HepG2 (cell line): ENCODE measurements around the gene PCED1B.

Experiments
- AHR ChIP-seq: IDR thresholded peaks from 2 replicates; pipeline ENCODE4 v1.6.1; 2018; ENCODE audit warnings: missing genetic modification reagents, missing compliant biosample characterization
- CREB1 ChIP-seq, 2 experiments: fragments of 450-650 bp in 1 of 2; IDR thresholded peaks; 2 replicates each; pipeline ENCODE4 v1.6.1; 2016 to 2017; ENCODE audit warnings: control low read depth in 1 of 2, mild to moderate bottlenecking in 1 of 2, missing compliant biosample characterization in 1 of 2, missing genetic modification characterization in 1 of 2
- EZH2 ChIP-seq: conservative IDR thresholded peaks from 2 replicates; pipeline ENCODE4 v1.6.1; 2012; ENCODE audit warnings: mild to moderate bottlenecking, low read depth, low read length, moderate library complexity
- GABPA ChIP-seq, 2 experiments: IDR thresholded peaks; 2 replicates each; pipeline ENCODE4 v1.6.1; 2011 to 2016; ENCODE audit warnings: low read depth in 2 of 2, low read length in 1 of 2, missing biosample characterization in 1 of 2, missing genetic modification characterization in 1 of 2
- GATAD2A ChIP-seq: IDR thresholded peaks from 2 replicates; pipeline ENCODE4 v1.6.1; 2016
- PAF1 ChIP-seq: IDR thresholded peaks from 2 replicates; pipeline ENCODE4 v1.6.1; 2016; ENCODE audit warnings: missing genetic modification reagents, missing compliant biosample characterization
- PRDM10 ChIP-seq: sonication (generic); formaldehyde crosslinking; IDR thresholded peaks from 2 replicates; pipeline ENCODE4 v1.4.0; 2020; ENCODE audit warnings: low read depth, missing genetic modification reagents
- RAD21 ChIP-seq: fragments of 450-650 bp; formaldehyde crosslinking; IDR thresholded peaks from 2 replicates; pipeline ENCODE4 v1.5.0; 2020; ENCODE audit warnings: mild to moderate bottlenecking
- RBM22 ChIP-seq: fragments of 200-400 bp; formaldehyde crosslinking; optimal IDR thresholded peaks from 2 replicates; pipeline ENCODE3; 2017; ENCODE audit warnings: mild to moderate bottlenecking, low read length, moderate library complexity
- SIN3A ChIP-seq: IDR thresholded peaks from 2 replicates; pipeline ENCODE4 v1.6.1; 2011; ENCODE audit warnings: low read depth, mild to moderate bottlenecking, control low read depth, low read length, borderline replicate concordance
- SKIL ChIP-seq: sonication (generic); formaldehyde crosslinking; IDR thresholded peaks from 2 replicates; pipeline ENCODE4 v1.8.0; 2022; ENCODE audit warnings: missing genetic modification reagents, mild to moderate bottlenecking, moderate library complexity, borderline replicate concordance
- THAP7 ChIP-seq: sonication (generic); formaldehyde crosslinking; IDR thresholded peaks from 2 replicates; pipeline ENCODE4 v1.8.1; 2023; ENCODE audit warnings: mild to moderate bottlenecking, missing genetic modification reagents
- ZFX ChIP-seq: sonication (generic); formaldehyde crosslinking; IDR thresholded peaks from 2 replicates; pipeline ENCODE4 v1.4.0; 2020; ENCODE audit warnings: mild to moderate bottlenecking, low read depth, missing genetic modification reagents, moderate library complexity
- ZNF678 ChIP-seq: sonication (generic); formaldehyde crosslinking; IDR thresholded peaks from 2 replicates; pipeline ENCODE4 v1.4.0; 2020; ENCODE audit warnings: mild to moderate bottlenecking, missing genetic modification reagents

DNA sequence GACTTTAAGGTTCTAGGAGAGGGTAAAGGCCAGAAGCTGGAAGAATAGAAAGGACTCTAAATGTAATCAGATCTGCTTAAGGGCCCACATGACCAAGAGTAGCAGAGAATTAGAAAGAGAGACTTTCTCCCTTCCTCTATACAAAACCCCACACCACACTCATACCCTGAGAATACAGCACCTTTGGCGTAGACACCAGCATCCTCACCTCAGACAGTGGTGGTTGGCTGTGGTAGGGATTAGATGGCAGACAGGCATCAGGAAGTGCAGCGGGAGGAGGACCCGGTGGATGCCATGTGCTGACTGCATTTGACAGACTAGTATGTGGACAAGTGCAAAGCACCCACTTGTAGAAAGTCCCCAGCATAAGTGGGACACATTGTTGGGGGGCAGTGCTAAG lies 98.6 kb downstream of the PCED1B start:
- TF ChIP-seq EZH2 (no peak), THAP7 (CRISPR knock-in tag) (no peak), PAF1 (no peak), CREB1 (IDR thresholded peaks at IDR 0.05) (no peak), CREB1 (CRISPR knock-in tag; IDR thresholded peaks at IDR 0.05) (no peak), RAD21 (CRISPR knock-in tag) (no peak), AHR (CRISPR knock-in tag) (no peak), ZNF678 (CRISPR knock-in tag) (no peak), RBM22 (no peak), SKIL (CRISPR knock-in tag) (no peak), PRDM10 (CRISPR knock-in tag) (no peak), GATAD2A (no peak), ZFX (no peak), SIN3A (no peak), GABPA (IDR thresholded peaks at IDR 0.05; ENCODE audit: low read depth, low read length) (no peak), GABPA (CRISPR knock-in tag; IDR thresholded peaks at IDR 0.05; ENCODE audit: low read depth) (no peak)
